GM18505 (cell line): ENCODE data around the gene XRCC1.

Experiments
- ATAC-seq: cut with Tn5 transposase; IDR thresholded peaks from one replicate; pipeline ENCODE4 v1.9.1; 2021; ENCODE audit not compliant: unreplicated experiment
- POLR2A ChIP-seq: IDR thresholded peaks from 4 replicates; pipeline ENCODE4 v1.6.1; 2011; ENCODE audit warnings: borderline replicate concordance; ENCODE audit not compliant: insufficient read depth, insufficient read length; ENCODE audit errors: extremely low read depth

Gene XRCC1

DNA sequence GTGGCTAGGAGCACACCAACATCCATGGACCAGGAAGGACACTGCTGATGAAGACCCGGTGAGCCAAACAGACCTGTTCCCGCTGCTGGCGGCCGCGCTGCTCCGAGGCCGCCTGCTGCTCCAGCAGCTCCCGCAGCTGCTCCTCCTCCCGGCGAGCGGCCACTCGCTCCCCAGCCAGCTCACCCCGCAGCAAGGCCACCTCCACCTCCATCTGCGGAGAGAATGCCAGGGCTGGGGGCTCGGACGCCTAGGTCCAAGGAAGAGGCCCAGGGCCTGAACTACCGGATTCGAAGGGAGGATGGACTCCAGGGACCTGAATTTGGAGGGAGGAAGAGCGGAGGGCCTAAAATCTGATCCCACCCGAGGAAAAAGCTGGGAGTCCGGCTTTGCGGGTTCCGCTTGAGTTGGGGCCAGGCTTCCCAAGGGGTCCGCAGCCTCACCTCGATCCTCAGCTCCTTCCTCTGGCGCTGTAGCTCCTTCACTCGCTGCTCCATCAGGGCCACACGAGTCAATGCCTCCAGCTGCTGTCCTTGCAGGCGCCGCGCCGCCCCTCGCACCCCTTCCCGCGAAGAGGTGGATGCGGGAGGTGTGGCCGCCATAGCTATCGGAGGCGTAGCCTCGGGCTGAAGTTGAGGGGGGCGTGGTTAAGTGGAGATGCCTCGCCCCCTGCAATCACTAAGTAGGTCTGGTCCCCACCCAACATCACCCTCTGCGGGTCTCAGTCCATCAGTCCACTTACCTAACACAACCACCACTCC lies 73.5 kb downstream of the XRCC1 start:
- ATAC-seq = no peak
- no peak for TF ChIP-seq POLR2A

DNA sequence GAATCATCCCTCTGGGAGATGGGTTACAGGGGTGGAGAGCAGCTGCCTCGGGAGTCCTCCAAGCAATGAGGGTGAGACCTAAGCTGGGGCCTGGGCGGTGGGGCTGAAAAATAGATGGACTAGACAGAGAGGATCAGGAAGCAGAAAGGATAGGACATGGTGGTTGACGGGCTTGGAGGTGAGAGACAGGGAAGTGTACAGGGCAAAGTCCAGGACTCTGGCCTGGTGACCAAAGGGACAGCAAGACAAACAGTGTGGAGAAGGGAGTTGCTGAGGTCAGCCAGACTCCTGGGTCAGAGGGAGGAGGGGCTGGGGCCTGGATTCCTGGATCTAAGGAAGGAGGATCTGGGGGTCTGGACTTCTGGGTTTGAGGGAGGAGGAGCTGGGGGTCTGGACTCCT lies 76.3 kb downstream of the XRCC1 start:
- no peak for ATAC-seq
- TF ChIP-seq POLR2A = no peak

DNA sequence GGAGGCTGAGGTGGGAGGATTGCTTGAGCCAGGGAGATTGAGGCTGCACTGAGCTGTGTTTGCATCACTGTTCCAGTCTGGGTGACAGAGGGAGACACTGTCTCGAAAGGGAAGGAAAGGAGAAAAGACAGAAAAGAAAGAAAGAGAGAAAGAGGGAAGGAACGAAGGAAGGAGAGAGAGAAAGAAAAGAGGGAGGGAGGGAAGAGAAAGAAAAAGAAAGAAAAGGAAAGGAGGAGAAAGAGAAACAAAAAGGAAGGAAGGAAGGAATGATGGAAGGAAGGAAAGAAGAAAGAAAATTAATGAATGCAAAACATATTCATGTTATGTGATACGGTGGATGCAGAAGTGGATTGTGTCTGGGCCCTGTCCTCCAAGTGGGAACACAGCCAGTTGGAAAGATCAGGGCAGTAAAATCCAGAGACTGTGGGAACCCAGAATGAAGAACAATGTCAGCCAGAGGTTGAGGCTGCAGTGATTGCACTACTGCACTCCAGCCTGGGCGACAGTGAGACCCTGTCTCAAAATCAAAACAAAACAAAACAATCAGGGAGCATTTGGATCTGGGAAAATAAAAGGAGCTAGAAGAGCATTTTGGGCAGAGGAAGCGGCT lies 77.0 kb downstream of the XRCC1 start:
- no peak for TF ChIP-seq POLR2A
- ATAC-seq = no peak

DNA sequence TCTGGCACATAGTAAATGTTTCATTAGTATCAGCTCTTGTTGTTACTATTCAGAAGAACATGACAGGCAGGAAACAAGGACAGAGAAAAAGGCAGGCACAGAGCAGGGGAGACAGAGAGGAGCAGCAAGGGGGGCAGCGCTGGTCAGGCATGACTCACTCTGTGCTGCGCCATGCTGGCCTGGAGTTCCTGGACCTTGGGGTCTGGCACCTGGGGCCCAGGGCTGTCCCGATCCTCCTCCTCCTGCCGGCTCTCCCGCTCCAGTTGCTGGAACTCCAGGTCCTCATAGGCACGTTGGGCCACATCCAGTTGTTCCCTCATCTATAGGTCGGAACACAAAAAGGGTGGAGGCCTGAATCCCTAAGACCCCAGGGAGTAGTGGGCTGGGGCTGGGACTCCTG lies 78.4 kb downstream of the XRCC1 start:
- TF ChIP-seq POLR2A = no peak
- ATAC-seq = no peak

DNA sequence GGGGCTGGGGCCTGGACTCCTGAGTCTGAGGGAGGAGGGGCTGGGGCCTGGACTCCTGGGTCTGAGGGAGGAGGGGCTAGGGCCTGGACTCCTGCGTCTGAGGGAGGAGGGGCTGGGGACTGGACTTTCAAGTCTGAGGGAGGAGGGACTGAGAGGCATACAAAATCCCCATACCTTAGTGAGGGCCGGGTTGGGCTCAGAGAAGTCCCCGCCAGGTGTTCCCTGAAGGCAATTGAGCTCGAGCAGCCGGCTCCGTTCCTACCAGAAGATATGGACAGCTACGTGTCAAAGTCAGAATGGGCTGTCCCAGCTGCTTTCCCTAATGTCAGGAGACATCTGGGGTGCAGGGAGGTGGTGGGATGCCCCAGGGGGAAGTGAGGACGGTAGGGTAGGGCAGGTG lies 80.2 kb downstream of the XRCC1 start:
- TF ChIP-seq POLR2A = no peak
- no peak for ATAC-seq
